Bronchial epithelial cell (primary cell): Measurements from ENCODE around the gene AFDN. TPM values are rescaled to one million over a fixed set of nuclear protein-coding genes. Genes with fewer than 3 reads are reported as not detected.

Experiments used
- DNase-seq: peaks from one replicate; pipeline ENCODE4 v3.0.0-alpha.2; 2010; ENCODE audit warnings: low read depth
- FAIRE-seq: peaks from 2 replicates; lab custom pipeline; 2011; peaks lifted over from hg19 to GRCh38; lab: Jason Lieb, UNC
- H3K27me3 ChIP-seq: 2 replicates; pipeline ENCODE4 v1.5.1; 2011; ENCODE audit warnings: low read length; ENCODE audit not compliant: control insufficient read depth, insufficient read depth
- H3K36me3 ChIP-seq: 2 replicates; pipeline ENCODE4 v1.5.1; 2011; ENCODE audit warnings: low read length; ENCODE audit not compliant: control insufficient read depth, insufficient read depth
- H3K4me3 ChIP-seq: 2 replicates; pipeline ENCODE4 v1.5.1; 2011; ENCODE audit warnings: mild to moderate bottlenecking, low read depth, low read length, control low read depth
- CTCF ChIP-seq: IDR thresholded peaks from 2 replicates; pipeline ENCODE4 v1.5.1; 2011; ENCODE audit warnings: mild to moderate bottlenecking, moderate library complexity, low read length, control low read depth, inconsistent platforms; ENCODE audit not compliant: insufficient read depth, severe bottlenecking
- total RNA-seq: library from RNA; depleted of rRNA; stranded (reverse); fragments of >200 nt; gene quantifications from 2 replicates; pipeline ENCODE4 v1.2.1, GENCODE V29; 2014

The AFDN gene
- total RNA-seq, 1 donor from 2014 or later = 146 TPM

- Histone ChIP-seq H3K27me3 (no peaks in the 10 kb centered on the region), H3K4me3 (no peak overlapping the region), H3K36me3 (no peaks in the 10 kb centered on the region)
- FAIRE-seq (no peak), DNase-seq (peak; percentile 26)
- no peak for TF ChIP-seq CTCF
Measured at GRCh38 chr6:167781066-167781767, 45.5 kb upstream of the AFDN start.

- Histone ChIP-seq H3K36me3 (no peaks in the 10 kb centered on the region), H3K27me3 (no peaks in the 10 kb centered on the region), H3K4me3 (no peak overlapping the region)
- TF ChIP-seq CTCF = no peak
- FAIRE-seq = no peak
- no peak for DNase-seq
Measured at GRCh38 chr6:167781868-167782267, 44.8 kb upstream of the AFDN start.

GRCh38 chr6:167782698-167783517 lies 43.8 kb upstream of the AFDN start:
- TF ChIP-seq CTCF = no peak
- FAIRE-seq = no peak
- H3K27me3 ChIP-seq = no peaks in the 10 kb centered on the region
- H3K36me3 ChIP-seq = no peaks in the 10 kb centered on the region
- H3K4me3 ChIP-seq = no peak overlapping the region
- DNase-seq = no peak

DNA sequence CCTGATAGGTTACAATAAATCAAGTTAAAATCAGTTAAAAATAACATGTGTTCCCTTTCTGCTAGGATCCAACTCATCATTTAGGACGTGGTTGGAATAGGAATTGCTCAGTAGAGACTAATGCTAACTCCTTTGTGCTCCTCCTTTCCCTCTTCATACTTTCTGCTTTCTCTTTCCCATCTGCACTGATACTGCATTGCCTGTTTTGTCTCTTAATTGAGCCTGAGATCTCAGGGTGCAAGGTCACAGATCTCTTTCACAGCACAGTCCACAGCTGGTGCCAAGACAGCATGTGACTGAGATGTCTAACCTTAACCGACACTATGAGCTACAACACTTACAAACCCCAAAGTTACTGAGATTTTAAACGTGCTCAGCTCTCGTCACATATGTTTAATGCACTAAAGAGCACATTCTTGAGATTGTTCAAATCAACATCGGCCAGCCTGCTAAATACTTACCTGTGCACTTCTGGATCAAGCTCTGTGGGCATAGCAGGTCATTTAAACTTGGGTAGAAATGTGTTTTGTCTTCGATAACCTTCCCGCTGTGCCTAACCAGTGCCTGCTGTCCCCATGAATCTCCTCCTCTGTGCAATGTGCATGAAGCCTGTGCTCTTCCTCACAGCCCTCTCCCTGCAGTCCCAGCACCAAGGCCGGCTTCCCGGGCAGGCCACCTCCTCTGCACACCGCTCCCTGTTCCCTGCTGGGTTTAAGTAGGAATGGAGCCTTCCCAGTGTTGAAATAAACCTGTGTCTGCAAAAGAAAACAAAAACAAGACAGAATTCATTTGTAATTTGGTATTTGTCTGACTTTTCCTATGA lies 39.6 kb upstream of the AFDN start:
- Histone ChIP-seq H3K27me3 (peaks cover 3% of the 10 kb centered on the region), H3K36me3 (no peaks in the 10 kb centered on the region), H3K4me3 (no peak overlapping the region)
- no peak for DNase-seq
- peak; percentile 62 for FAIRE-seq
- no peak for TF ChIP-seq CTCF

DNA sequence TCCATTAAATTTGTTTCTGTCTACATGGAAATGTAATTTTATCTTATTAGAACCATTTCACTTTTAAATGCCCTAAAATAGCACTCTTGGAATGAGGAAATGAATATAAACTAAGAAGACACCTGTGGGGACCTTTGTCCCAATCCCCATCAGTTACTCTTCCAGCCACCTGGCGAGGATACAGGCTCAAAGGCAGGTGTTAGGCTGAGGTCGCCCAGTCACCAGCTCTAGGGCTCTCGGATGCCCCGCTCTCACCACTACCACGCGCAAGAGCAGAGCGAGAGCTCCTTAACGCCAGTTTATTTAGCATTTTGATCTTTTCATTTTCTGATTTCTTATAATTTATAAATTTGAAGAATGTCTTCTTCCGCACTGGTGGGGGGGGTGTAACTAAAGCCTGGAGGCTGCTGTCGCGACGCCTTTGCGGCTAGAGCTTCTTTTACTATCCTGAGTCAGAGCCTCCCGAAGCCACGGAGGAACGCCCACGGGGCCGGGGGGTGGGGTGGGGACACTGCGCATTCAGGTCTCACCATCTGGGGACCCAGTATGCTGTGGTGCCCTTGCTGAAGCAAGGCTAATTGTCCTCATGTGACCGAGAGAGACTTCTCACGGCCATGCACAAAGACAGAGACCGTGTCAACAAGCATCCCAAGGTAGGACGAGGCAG lies 38.7 kb upstream of the AFDN start:
- no peaks in the 10 kb centered on the region for H3K36me3 ChIP-seq
- no peak for TF ChIP-seq CTCF
- H3K4me3 ChIP-seq = no peak overlapping the region
- FAIRE-seq = no peak
- peaks cover 3% of the 10 kb centered on the region for H3K27me3 ChIP-seq
- DNase-seq = no peak
